SK-N-SH treated with all-trans-retinoic acid at 6 μM for 48 hours (cell line): Measurements from ENCODE around the gene RAD51C.

Experiments used
- CSDC2 ChIP-seq: fragments of 250-450 bp; sonication (Bioruptor Pico); IDR thresholded peaks from 2 replicates; pipeline ENCODE4 v1.5.0; 2020; ENCODE audit warnings: mild to moderate bottlenecking, moderate library complexity
- ISL1 ChIP-seq: fragments of 250-450 bp; sonication (Bioruptor Pico); IDR thresholded peaks from 2 replicates; pipeline ENCODE4 v2.1.2; 2022; ENCODE audit warnings: mild to moderate bottlenecking, moderate library complexity
- RARB ChIP-seq: fragments of 250-450 bp; sonication (Bioruptor Pico); IDR thresholded peaks from 2 replicates; pipeline ENCODE4 v1.8.0; 2021; ENCODE audit warnings: mild to moderate bottlenecking, moderate library complexity
- TOX ChIP-seq: fragments of 250-450 bp; sonication (Bioruptor Pico); IDR thresholded peaks from 2 replicates; pipeline ENCODE4 v1.8.0; 2021; ENCODE audit warnings: mild to moderate bottlenecking, moderate library complexity, borderline replicate concordance
- ZC3H10 ChIP-seq: fragments of 250-450 bp; sonication (Bioruptor Pico); IDR thresholded peaks from 2 replicates; pipeline ENCODE4 v1.5.1; 2021; ENCODE audit warnings: mild to moderate bottlenecking, moderate library complexity
- ZNF565 ChIP-seq: fragments of 450-650 bp; formaldehyde crosslinking; conservative IDR thresholded peaks from 2 replicates; pipeline ENCODE4 v1.5.0; 2020; ENCODE audit warnings: low read depth, mild to moderate bottlenecking, moderate library complexity
- TF ChIP-seq, protein P1 (sequence below): fragments of 250-450 bp; sonication (Bioruptor Pico); IDR thresholded peaks from 2 replicates; pipeline ENCODE4 v1.8.0; 2020; ENCODE audit warnings: mild to moderate bottlenecking, moderate library complexity, borderline replicate concordance
- TF ChIP-seq, protein P2 (sequence below): fragments of 250-450 bp; sonication (Bioruptor Pico); IDR thresholded peaks from 2 replicates; pipeline ENCODE4 v1.5.1; 2020; ENCODE audit warnings: low read depth, mild to moderate bottlenecking, moderate library complexity

DNA sequence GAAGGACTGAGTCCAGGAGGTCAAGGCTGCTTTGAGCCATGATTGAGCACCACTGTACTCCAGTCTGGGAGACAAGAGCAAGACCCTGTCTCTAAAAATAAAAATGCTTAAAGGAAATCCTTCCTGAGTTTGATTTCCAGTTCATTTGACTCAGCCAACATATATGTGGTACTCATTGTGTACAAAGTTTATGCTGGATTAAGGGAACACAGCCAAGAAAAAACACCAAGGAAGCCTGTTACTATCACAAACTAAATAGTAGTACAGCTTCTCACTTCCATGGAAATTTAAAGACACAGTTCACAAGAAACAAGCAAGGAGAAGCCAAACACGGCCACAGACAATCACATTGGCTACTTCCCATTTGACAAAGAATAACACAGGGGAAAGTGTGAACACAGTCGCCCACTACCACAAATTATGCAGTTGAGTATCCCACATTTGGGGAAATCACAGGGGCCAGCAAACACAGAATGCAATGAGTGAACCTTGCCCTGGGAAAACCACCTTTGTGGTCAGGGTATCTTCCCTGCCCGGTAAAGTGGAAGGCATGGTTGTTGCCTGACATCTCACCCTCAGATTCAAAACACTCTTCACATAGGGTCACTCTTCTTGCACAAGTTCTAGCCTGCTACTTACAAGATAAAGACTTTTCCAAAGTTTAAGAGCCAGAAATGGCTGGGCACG is 15.1 kb upstream of the RAD51C start:
- TF ChIP-seq, protein P1, sequence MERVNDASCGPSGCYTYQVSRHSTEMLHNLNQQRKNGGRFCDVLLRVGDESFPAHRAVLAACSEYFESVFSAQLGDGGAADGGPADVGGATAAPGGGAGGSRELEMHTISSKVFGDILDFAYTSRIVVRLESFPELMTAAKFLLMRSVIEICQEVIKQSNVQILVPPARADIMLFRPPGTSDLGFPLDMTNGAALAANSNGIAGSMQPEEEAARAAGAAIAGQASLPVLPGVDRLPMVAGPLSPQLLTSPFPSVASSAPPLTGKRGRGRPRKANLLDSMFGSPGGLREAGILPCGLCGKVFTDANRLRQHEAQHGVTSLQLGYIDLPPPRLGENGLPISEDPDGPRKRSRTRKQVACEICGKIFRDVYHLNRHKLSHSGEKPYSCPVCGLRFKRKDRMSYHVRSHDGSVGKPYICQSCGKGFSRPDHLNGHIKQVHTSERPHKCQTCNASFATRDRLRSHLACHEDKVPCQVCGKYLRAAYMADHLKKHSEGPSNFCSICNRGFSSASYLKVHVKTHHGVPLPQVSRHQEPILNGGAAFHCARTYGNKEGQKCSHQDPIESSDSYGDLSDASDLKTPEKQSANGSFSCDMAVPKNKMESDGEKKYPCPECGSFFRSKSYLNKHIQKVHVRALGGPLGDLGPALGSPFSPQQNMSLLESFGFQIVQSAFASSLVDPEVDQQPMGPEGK, result no peak
- TF ChIP-seq ZNF565 (CRISPR knock-in tag), result no peak
- no peak for TF ChIP-seq CSDC2 (CRISPR knock-in tag)
- TF ChIP-seq RARB (CRISPR knock-in tag), result no peak
- TF ChIP-seq ISL1 (CRISPR knock-in tag), result no peak
- TF ChIP-seq, protein P2, sequence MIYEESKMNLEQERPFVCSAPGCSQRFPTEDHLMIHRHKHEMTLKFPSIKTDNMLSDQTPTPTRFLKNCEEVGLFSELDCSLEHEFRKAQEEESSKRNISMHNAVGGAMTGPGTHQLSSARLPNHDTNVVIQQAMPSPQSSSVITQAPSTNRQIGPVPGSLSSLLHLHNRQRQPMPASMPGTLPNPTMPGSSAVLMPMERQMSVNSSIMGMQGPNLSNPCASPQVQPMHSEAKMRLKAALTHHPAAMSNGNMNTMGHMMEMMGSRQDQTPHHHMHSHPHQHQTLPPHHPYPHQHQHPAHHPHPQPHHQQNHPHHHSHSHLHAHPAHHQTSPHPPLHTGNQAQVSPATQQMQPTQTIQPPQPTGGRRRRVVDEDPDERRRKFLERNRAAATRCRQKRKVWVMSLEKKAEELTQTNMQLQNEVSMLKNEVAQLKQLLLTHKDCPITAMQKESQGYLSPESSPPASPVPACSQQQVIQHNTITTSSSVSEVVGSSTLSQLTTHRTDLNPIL (CRISPR knock-in tag), result no peak
- no peak for TF ChIP-seq TOX (CRISPR knock-in tag)
- no peak for TF ChIP-seq ZC3H10
